Measurements from ENCODE around the gene DPF3. TPM values are rescaled to one million over a fixed set of nuclear protein-coding genes. Genes with fewer than 3 reads are reported as not detected.

DPF3 gene
- polyA plus RNA-seq, 1 experiment: 15.8 TPM

- H3K27me3 ChIP-seq (ENCODE audit: control insufficient read depth, insufficient read depth, low read length): no peaks in the 10 kb centered on the region
- ChIA-PET CTCF (interaction anchor here (0.6 to 5.0 kb wide), 6 partner anchors 13 to 1898 kb away, joined by 5 to 283 read pairs (median 12); partner anchors contain the start of gene DPF3), POLR2A (no interaction called here)
- no peak for TF ChIP-seq CTCF (IDR thresholded peaks at IDR 0.05; ENCODE audit: low read depth, low read length)
- H3K4me3 ChIP-seq (ENCODE audit: low read depth, low read length): no peak overlapping the region
- no peak for DNase-seq (ENCODE audit: low read depth, low spot score)
- H3K27ac ChIP-seq (ENCODE audit: low read depth, low read length): no peak overlapping the region
- H3K9me3 ChIP-seq (ENCODE audit: control insufficient read depth, insufficient read depth, low read length): 0 out of 2 replicates have a peak, but pooled peaks cover 3% of the 10 kb centered on the region
Observed at GRCh38 chr14:72906879-72907278, 13.0 kb upstream of the DPF3 start.

DNA sequence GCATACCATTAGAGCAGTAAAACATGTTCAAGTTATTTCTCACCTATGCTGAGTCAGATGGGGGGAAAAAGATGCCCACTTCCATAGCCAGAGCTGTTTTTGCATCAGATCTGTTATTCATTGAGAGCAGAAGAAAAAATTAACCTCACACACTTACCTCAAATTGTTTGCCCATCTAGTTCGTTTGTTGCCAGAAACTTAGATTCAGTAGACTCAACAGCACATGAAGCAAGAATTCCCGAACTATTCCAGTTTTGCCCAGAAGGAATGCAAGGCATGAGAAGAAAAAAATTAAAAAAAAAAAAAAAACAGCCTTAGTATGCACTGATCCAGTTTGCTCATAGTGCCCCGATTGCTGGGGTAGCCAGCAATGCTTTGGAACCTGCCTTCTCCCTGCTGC lies 12.4 kb upstream of the DPF3 start:
- ChIA-PET POLR2A (interaction anchor here (0.7 kb wide), 1 partner anchor 268 kb away, joined by 5 read pairs; no protein-coding TSS in a partner anchor), CTCF (interaction anchor here (0.6 to 5.0 kb wide), 8 partner anchors 12 to 1898 kb away, joined by 3 to 283 read pairs (median 5); partner anchors contain the start of gene DPF3)
- DNase-seq (ENCODE audit: low read depth, low spot score): peak; percentile 58
- Histone ChIP-seq H3K9me3 (ENCODE audit: control insufficient read depth, insufficient read depth, low read length) (0 out of 2 replicates have a peak, but pooled peaks cover 3% of the 10 kb centered on the region), H3K4me3 (ENCODE audit: low read depth, low read length) (no peak overlapping the region), H3K27ac (ENCODE audit: low read depth, low read length) (peak overlapping the region; percentile 63), H3K27me3 (ENCODE audit: control insufficient read depth, insufficient read depth, low read length) (no peaks in the 10 kb centered on the region)
- no peak for TF ChIP-seq CTCF (IDR thresholded peaks at IDR 0.05; ENCODE audit: low read depth, low read length)

- ChIA-PET POLR2A (interaction anchor here (1.0 to 1.2 kb wide), 2 partner anchors 389 to 391 kb away, joined by 3 read pairs; no protein-coding TSS in a partner anchor), CTCF (interaction anchor here (0.6 to 5.0 kb wide), 42 partner anchors 11 to 403 kb away, joined by 3 to 283 read pairs (median 3); partner anchors contain the start of gene DPF3)
- DNase-seq (ENCODE audit: low read depth, low spot score): peak; percentile 49
- TF ChIP-seq CTCF (IDR thresholded peaks at IDR 0.05; ENCODE audit: low read depth, low read length): peak; percentile 96
- no peaks in the 10 kb centered on the region for H3K27me3 ChIP-seq (ENCODE audit: control insufficient read depth, insufficient read depth, low read length)
- H3K9me3 ChIP-seq (ENCODE audit: control insufficient read depth, insufficient read depth, low read length): 0 out of 2 replicates have a peak, but pooled peaks cover 3% of the 10 kb centered on the region
- no peak overlapping the region for H3K27ac ChIP-seq (ENCODE audit: low read depth, low read length)
- no peak overlapping the region for H3K4me3 ChIP-seq (ENCODE audit: low read depth, low read length)
Observed at GRCh38 chr14:72904840-72905561, 11.1 kb upstream of the DPF3 start.

DNA sequence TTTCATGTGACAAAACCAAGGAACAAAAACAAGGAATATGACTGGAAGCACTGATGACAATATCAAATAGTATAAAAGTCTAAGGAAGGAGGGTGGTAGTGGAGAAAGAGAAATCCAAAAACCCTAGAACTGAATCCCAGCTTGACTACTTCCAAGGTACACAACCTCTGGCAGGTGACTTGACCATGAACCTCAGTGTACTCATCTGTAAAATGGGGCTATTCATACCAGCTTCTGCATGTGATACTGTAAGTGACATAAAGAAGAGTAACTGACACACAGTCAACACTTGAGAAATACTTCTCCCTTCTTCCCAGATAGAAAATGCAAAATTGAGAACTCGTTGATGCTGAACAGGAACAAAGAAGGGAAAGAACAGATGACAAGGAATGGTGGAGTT lies 10.3 kb upstream of the DPF3 start:
- no peak for DNase-seq (ENCODE audit: low read depth, low spot score)
- ChIA-PET POLR2A (interaction anchor here (1.1 to 1.4 kb wide), 3 partner anchors 10 to 390 kb away, joined by 3 read pairs; partner anchors contain the start of gene DPF3), CTCF (interaction anchor here (0.6 to 5.0 kb wide), 25 partner anchors 10 to 403 kb away, joined by 3 to 283 read pairs (median 3); partner anchors contain the start of gene DPF3)
- H3K9me3 ChIP-seq (ENCODE audit: control insufficient read depth, insufficient read depth, low read length): 0 out of 2 replicates have a peak, but pooled peaks cover 3% of the 10 kb centered on the region
- no peak overlapping the region for H3K4me3 ChIP-seq (ENCODE audit: low read depth, low read length)
- H3K27me3 ChIP-seq (ENCODE audit: control insufficient read depth, insufficient read depth, low read length): no peaks in the 10 kb centered on the region
- no peak overlapping the region for H3K27ac ChIP-seq (ENCODE audit: low read depth, low read length)
- TF ChIP-seq CTCF (IDR thresholded peaks at IDR 0.05; ENCODE audit: low read depth, low read length): no peak

All from AG04450 (cell line).